Upper lobe of left lung (tissue), 6 donors: ENCODE results near the gene TRAF3. TPM values are rescaled to one million over a fixed set of nuclear protein-coding genes. Genes with fewer than 3 reads are reported as not detected.
A peak's percentile ranks its signal among the peaks of the same experiment; 100 is the strongest.

Experiments used
- ATAC-seq, 2 donors: fragments of 200-7000 bp; cut with Tn5 transposase; one replicate each; pipeline ENCODE4 v1.9.1; 2022; ENCODE audit warnings: mild to moderate bottlenecking in 2 of 2, moderate library complexity in 2 of 2; ENCODE audit not compliant: low FRiP score in 2 of 2
- DNase-seq, 2 donors: peaks; one replicate each; pipeline ENCODE4 v3.0.0-alpha.2; 2019 to 2020
- H3K27ac ChIP-seq, 4 donors: fragments of 200-600 bp; sonication (generic); one replicate each; pipeline ENCODE4 v1.5.1; 2016 to 2019
- H3K27me3 ChIP-seq, 4 donors: fragments of 200-600 bp; sonication (generic); one replicate each; pipeline ENCODE4 v1.5.1; 2017 to 2019
- H3K36me3 ChIP-seq, 4 donors: fragments of 200-600 bp; sonication (generic); one replicate each; pipeline ENCODE4 v1.5.1; 2016 to 2019
- H3K4me1 ChIP-seq, 4 donors: fragments of 200-600 bp; sonication (generic); one replicate each; pipeline ENCODE4 v1.5.1; 2018 to 2019
- H3K4me3 ChIP-seq, 4 donors: fragments of 200-600 bp; sonication (generic); one replicate each; pipeline ENCODE4 v1.5.1; 2017 to 2019; ENCODE audit warnings: mild to moderate bottlenecking in 2 of 4, moderate library complexity in 1 of 4
- H3K9me3 ChIP-seq, 4 donors: fragments of 200-600 bp; sonication (generic); one replicate each; pipeline ENCODE4 v1.5.1; 2018 to 2019
- EP300 ChIP-seq, 4 donors: sonication (generic); formaldehyde crosslinking; IDR thresholded peaks; one replicate each; pipeline ENCODE4 v1.5.1; 2017; ENCODE audit warnings: antibody characterized with exemption in 4 of 4, control low read depth in 2 of 4
- POLR2A ChIP-seq, 4 donors: fragments of 450-650 bp; IDR thresholded peaks; one replicate each; pipeline ENCODE4 v1.5.1; 2016 to 2017; ENCODE audit warnings: antibody characterized with exemption in 4 of 4, mild to moderate bottlenecking in 2 of 4
- POLR2AphosphoS5 ChIP-seq, 2 donors: sonication (generic); formaldehyde crosslinking; IDR thresholded peaks; one replicate each; pipeline ENCODE4 v1.5.1; 2017; ENCODE audit warnings: antibody characterized with exemption in 2 of 2
- WGBS, 2 donors: methylation state at CpG; one replicate each; pipeline ENCODE4 v1.1.5; 2017 to 2018; 5-methylcytosine and 5-hydroxymethylcytosine counted together
- total RNA-seq, 6 donors: library from RNA; depleted of rRNA in 4 of 6; stranded (reverse); fragments of >200 nt in 4 of 6; gene quantifications; one replicate each; pipeline versions ENCODE4 v1.1.0 to v1.2.1, GENCODE V29; 2016 to 2021
- TF ChIP-seq, protein P1 (sequence below), 6 experiments: fragments of 450-650 bp in 4 of 6; fragments of 200-600 bp in 2 of 6; sonication (generic) in 2 of 6; IDR thresholded peaks; one replicate each; pipeline ENCODE4 v1.5.1; 2016 to 2019; ENCODE audit warnings: antibody characterized with exemption in 6 of 6
- donor health status: DM: no; HTN: no; CAD: no; lungs with moderate emphysema.
- donor health status: DM: no; HTN: yes; CAD: no; lungs with severe emphysema.

Gene TRAF3
- total RNA-seq, 6 donors from 2014 or later: 14.7 to 45.4 (median 22.1) TPM

DNA sequence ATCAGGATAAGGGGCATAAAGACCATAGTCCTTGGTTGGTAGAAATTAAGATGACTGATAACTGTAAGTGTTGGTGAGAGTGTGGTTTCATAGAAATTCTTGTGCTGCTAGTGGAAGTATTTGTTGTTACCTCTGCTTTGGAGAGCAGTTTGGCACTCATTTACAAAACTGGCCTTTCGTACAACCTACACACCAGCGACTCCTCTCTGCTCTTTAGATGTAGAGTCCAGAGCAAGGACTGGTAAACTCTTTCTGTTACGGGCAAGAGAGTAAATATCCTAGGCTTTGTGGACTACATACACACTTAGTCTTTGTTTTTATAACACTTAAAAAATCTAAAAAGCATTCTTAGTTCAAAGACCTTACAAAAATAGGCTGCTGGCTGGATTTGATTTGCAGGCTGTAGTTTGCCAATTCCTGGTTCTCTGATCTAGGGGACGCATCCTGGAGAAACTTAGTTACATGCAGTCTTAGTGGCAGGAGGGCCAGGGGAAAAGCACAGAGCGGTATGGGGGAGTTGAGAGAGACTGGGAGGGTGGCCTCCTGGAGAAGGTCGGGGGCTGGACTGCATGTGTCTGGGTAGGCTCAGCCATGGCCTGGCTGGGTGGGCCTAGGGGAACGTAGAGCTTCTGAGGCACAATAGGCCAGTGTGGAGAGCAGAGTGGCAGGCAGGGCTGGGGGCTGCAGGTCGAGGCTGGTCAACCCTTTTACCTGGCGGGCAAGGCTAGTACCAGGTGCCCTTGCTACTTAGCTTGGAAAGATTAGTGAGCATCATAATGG, 89.9 kb downstream of the TRAF3 start:
- ATAC-seq (no peak), DNase-seq (peak in 1 of 2 donors; percentile 32)
- WGBS, 2 donors: 82 to 93% methylated on average over 9 of the region's 9 CpGs

DNA sequence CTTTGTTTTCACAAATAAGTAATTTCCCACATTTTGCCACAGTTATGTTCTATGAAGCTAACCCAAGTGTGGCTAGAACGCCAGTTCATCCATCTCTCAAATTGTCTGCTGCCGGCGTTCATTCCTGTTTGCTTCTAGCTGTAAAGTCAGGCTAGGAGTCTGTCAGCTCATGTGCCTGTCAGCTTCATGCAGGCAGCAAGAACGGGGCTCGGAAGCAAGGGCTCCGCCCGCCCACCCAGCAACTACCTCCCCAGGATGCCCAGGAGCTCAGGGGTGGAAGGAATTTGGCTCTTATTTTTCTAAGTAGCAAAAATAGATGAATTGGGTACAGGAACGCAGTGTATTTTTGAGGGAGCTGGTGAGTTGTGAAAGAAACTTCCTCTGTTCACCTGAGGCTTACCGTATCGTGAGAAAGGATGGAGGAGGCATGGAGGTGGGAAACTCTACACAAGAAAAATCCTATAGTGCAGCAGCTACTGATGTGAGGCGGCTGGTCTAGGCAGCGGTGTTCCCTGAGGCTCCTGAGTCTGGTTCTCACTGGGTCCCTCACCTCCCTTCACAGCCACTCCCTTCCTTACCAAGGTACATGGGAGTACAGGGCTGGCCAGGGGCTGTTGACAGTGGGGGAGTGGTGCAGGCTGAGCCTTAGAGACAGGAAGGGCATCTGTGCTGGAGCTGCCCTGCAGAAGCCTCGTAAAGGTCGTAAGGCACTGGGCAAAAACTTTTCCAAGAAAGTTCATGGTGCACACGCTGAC, 90.8 kb downstream of the TRAF3 start:
- 92 to 93% methylated on average over 13 to 15 of the region's 15 CpGs for WGBS, 2 donors
- Histone ChIP-seq H3K27ac (no peak overlapping the region), H3K36me3 (peaks cover 0 to 26% (median 18%) of the 10 kb centered on the region in 4 donors), H3K4me1 (peaks cover 0 to 17% (median 11%) of the 10 kb centered on the region in 4 donors), H3K4me3 (no peak overlapping the region), H3K27me3 (no peaks in the 10 kb centered on the region), H3K9me3 (no peaks in the 10 kb centered on the region)
- ATAC-seq (peak in 1 of 2 donors; percentile 21), DNase-seq (peak in 1 of 2 donors; percentile 34)
- TF ChIP-seq POLR2A (IDR thresholded peaks at IDR 0.05) (no peak), EP300 (IDR thresholded peaks at IDR 0.05) (no peak), POLR2AphosphoS5 (IDR thresholded peaks at IDR 0.05) (no peak)
- TF ChIP-seq, protein P1, sequence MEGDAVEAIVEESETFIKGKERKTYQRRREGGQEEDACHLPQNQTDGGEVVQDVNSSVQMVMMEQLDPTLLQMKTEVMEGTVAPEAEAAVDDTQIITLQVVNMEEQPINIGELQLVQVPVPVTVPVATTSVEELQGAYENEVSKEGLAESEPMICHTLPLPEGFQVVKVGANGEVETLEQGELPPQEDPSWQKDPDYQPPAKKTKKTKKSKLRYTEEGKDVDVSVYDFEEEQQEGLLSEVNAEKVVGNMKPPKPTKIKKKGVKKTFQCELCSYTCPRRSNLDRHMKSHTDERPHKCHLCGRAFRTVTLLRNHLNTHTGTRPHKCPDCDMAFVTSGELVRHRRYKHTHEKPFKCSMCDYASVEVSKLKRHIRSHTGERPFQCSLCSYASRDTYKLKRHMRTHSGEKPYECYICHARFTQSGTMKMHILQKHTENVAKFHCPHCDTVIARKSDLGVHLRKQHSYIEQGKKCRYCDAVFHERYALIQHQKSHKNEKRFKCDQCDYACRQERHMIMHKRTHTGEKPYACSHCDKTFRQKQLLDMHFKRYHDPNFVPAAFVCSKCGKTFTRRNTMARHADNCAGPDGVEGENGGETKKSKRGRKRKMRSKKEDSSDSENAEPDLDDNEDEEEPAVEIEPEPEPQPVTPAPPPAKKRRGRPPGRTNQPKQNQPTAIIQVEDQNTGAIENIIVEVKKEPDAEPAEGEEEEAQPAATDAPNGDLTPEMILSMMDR (IDR thresholded peaks at IDR 0.05): no peak

More for the DNA sequence above, 89.9 kb downstream of the TRAF3 start:
- no peak overlapping the region for H3K4me3 ChIP-seq
- H3K4me1 ChIP-seq: peaks cover 0 to 17% (median 11%) of the 10 kb centered on the region in 4 donors
- peaks cover 0 to 18% (median 12%) of the 10 kb centered on the region in 4 donors for H3K36me3 ChIP-seq
- H3K9me3 ChIP-seq: peaks cover 0 to 6% (median 0%) of the 10 kb centered on the region in 4 donors
- no peak overlapping the region for H3K27ac ChIP-seq
- no peaks in the 10 kb centered on the region for H3K27me3 ChIP-seq
- TF ChIP-seq POLR2AphosphoS5 (IDR thresholded peaks at IDR 0.05): no peak
- TF ChIP-seq, protein P1 (IDR thresholded peaks at IDR 0.05): peak in 1 of 6 experiments; percentile 12

DNA sequence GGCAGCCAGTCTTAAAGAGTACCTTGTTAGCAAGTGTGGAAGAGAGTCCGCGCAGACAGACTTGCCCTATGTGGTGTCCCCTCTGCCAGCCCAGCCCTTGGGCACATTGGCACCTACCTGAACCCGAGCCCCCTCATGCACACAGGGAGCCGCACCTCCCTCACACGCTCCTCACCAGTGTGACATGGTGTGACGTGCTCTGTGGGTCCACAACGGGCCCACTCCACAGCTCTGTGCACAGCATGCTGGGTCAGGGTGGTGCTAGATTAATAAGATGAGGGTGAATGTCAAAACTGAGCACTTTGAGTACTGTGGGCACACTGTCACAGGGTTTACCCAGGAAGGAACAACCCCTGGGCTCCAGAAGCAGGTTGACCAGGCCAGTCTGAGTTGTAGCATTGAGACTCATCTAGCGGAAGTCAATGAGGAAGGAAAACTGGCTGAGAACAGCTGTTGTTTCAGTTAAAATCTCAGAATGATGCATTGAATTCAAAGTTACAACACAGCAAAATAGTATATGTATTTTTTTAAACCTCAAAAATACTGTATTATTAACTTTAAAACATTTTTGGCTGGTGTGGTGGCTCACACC, 91.8 kb downstream of the TRAF3 start:
- Histone ChIP-seq H3K4me3 (no peak overlapping the region), H3K9me3 (no peaks in the 10 kb centered on the region), H3K27me3 (no peaks in the 10 kb centered on the region), H3K4me1 (peaks cover 0 to 17% (median 11%) of the 10 kb centered on the region in 4 donors), H3K27ac (no peak overlapping the region), H3K36me3 (peaks cover 0 to 33% (median 18%) of the 10 kb centered on the region in 4 donors)
- DNase-seq (peak in 1 of 2 donors; percentile 38), ATAC-seq (peak; percentile 42 to 47)
- TF ChIP-seq, protein P1 (IDR thresholded peaks at IDR 0.05): no peak
- no peak for TF ChIP-seq EP300 (IDR thresholded peaks at IDR 0.05)
- TF ChIP-seq POLR2AphosphoS5 (IDR thresholded peaks at IDR 0.05): no peak
- no peak for TF ChIP-seq POLR2A (IDR thresholded peaks at IDR 0.05)
- 96 to 98% methylated on average over 3 to 7 of the region's 8 CpGs for WGBS, 2 donors

DNA sequence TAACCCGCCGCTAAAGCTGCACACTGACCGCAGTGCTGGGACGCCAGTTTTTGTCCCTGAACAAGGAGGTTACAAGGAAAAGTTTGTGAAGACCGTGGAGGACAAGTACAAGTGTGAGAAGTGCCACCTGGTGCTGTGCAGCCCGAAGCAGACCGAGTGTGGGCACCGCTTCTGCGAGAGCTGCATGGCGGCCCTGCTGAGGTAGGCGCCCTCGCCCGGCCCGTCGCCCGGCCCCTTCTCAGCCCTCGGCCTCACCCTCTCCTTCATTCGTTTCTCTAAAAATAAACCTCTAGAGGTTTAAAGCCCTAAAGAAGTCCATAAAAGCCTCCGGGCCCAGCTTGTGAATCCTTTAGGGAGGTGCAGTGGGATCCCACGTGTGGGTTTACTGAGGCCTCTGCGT, 93.0 kb downstream of the TRAF3 start:
- peaks cover 0 to 35% (median 18%) of the 10 kb centered on the region in 4 donors for H3K36me3 ChIP-seq
- 97 to 98% methylated on average over 21 of the region's 21 CpGs for WGBS, 2 donors
- no peak for ATAC-seq
- H3K9me3 ChIP-seq: no peaks in the 10 kb centered on the region
- H3K4me3 ChIP-seq: no peak overlapping the region
- H3K27ac ChIP-seq: no peak overlapping the region
- TF ChIP-seq POLR2A (IDR thresholded peaks at IDR 0.05) (no peak), EP300 (IDR thresholded peaks at IDR 0.05) (no peak)
- DNase-seq: peak in 1 of 2 donors; percentile 69
- no peaks in the 10 kb centered on the region for H3K27me3 ChIP-seq
- H3K4me1 ChIP-seq: peaks cover 0 to 17% (median 11%) of the 10 kb centered on the region in 4 donors
